ENCODE data around the gene LRRC4. TPM values are rescaled to one million over a fixed set of nuclear protein-coding genes. Genes with fewer than 3 reads are reported as not detected.

LRRC4 gene
- total and polyA plus RNA-seq, 9 donors, result 2.0 to 6.4 (median 3.8) TPM

GRCh38 chr7:128073671-128074310, 42.6 kb upstream of the LRRC4 start:
- no peak overlapping the region for H3K4me3 ChIP-seq (ENCODE audit: low read length)
- H3K27ac ChIP-seq (ENCODE audit: low read length), result no peak overlapping the region
- WGBS (ENCODE audit: insufficient coverage), result 86% methylated on average over 13 of the region's 15 CpGs
- DNase-seq, result no peak
- H3K36me3 ChIP-seq (ENCODE audit: control insufficient read depth, insufficient read depth, low read length), result peaks cover 23% of the 10 kb centered on the region
- no peaks in the 10 kb centered on the region for H3K9me3 ChIP-seq (replicated peaks; ENCODE audit: control insufficient read depth, low read depth, low read length)
- peaks cover 44% of the 10 kb centered on the region for H3K4me1 ChIP-seq (ENCODE audit: control insufficient read depth, insufficient read depth, low read length)
- no peaks in the 10 kb centered on the region for H3K27me3 ChIP-seq (ENCODE audit: control insufficient read depth, insufficient read depth, low read length)

GRCh38 chr7:128071801-128072200, 40.6 kb upstream of the LRRC4 start:
- H3K9me3 ChIP-seq (replicated peaks; ENCODE audit: control insufficient read depth, low read depth, low read length), result no peaks in the 10 kb centered on the region
- no peak overlapping the region for H3K27ac ChIP-seq (ENCODE audit: low read length)
- peaks cover 35% of the 10 kb centered on the region for H3K4me1 ChIP-seq (ENCODE audit: control insufficient read depth, insufficient read depth, low read length)
- no peak overlapping the region for H3K4me3 ChIP-seq (ENCODE audit: low read length)
- H3K36me3 ChIP-seq (ENCODE audit: control insufficient read depth, insufficient read depth, low read length), result peaks cover 16% of the 10 kb centered on the region
- no peak for DNase-seq
- no peaks in the 10 kb centered on the region for H3K27me3 ChIP-seq (ENCODE audit: control insufficient read depth, insufficient read depth, low read length)
- WGBS (ENCODE audit: insufficient coverage), result 89% methylated on average over 9 of the region's 11 CpGs

- H3K4me3 ChIP-seq (ENCODE audit: low read length), result no peak overlapping the region
- WGBS (ENCODE audit: insufficient coverage), result 48% methylated on average over 2 of the region's 6 CpGs
- H3K4me1 ChIP-seq (ENCODE audit: control insufficient read depth, insufficient read depth, low read length), result peaks cover 31% of the 10 kb centered on the region
- no peaks in the 10 kb centered on the region for H3K27me3 ChIP-seq (ENCODE audit: control insufficient read depth, insufficient read depth, low read length)
- no peaks in the 10 kb centered on the region for H3K9me3 ChIP-seq (replicated peaks; ENCODE audit: control insufficient read depth, low read depth, low read length)
- no peak overlapping the region for H3K27ac ChIP-seq (ENCODE audit: low read length)
- no peak for DNase-seq
- H3K36me3 ChIP-seq (ENCODE audit: control insufficient read depth, insufficient read depth, low read length), result peaks cover 16% of the 10 kb centered on the region
These were observed 40.1 kb upstream of the LRRC4 start for GRCh38 chr7:128071376-128071775.

- no peaks in the 10 kb centered on the region for H3K9me3 ChIP-seq (replicated peaks; ENCODE audit: control insufficient read depth, low read depth, low read length)
- H3K27me3 ChIP-seq (ENCODE audit: control insufficient read depth, insufficient read depth, low read length), result no peaks in the 10 kb centered on the region
- H3K27ac ChIP-seq (ENCODE audit: low read length), result no peak overlapping the region
- H3K4me1 ChIP-seq (ENCODE audit: control insufficient read depth, insufficient read depth, low read length), result peaks cover 14% of the 10 kb centered on the region
- WGBS (ENCODE audit: insufficient coverage), result 100% methylated on average over 5 of the region's 8 CpGs
- H3K4me3 ChIP-seq (ENCODE audit: low read length), result no peak overlapping the region
- H3K36me3 ChIP-seq (ENCODE audit: control insufficient read depth, insufficient read depth, low read length), result peaks cover 16% of the 10 kb centered on the region
- DNase-seq, result no peak
These were observed 38.4 kb upstream of the LRRC4 start for GRCh38 chr7:128069373-128070364.

- Histone ChIP-seq H3K9me3 (replicated peaks; ENCODE audit: control insufficient read depth, low read depth, low read length) (no peaks in the 10 kb centered on the region), H3K4me1 (ENCODE audit: control insufficient read depth, insufficient read depth, low read length) (peaks cover 5% of the 10 kb centered on the region), H3K27ac (ENCODE audit: low read length) (no peak overlapping the region), H3K4me3 (ENCODE audit: low read length) (no peak overlapping the region), H3K27me3 (ENCODE audit: control insufficient read depth, insufficient read depth, low read length) (no peaks in the 10 kb centered on the region), H3K36me3 (ENCODE audit: control insufficient read depth, insufficient read depth, low read length) (peaks cover 11% of the 10 kb centered on the region)
- 91% methylated on average over 3 of the region's 8 CpGs for WGBS (ENCODE audit: insufficient coverage)
- DNase-seq, result no peak
These were observed 37.5 kb upstream of the LRRC4 start for GRCh38 chr7:128068785-128069184.

GRCh38 chr7:128067983-128068382, 36.7 kb upstream of the LRRC4 start:
- Histone ChIP-seq H3K4me1 (ENCODE audit: control insufficient read depth, insufficient read depth, low read length) (no peaks in the 10 kb centered on the region), H3K27me3 (ENCODE audit: control insufficient read depth, insufficient read depth, low read length) (no peaks in the 10 kb centered on the region), H3K4me3 (ENCODE audit: low read length) (no peak overlapping the region), H3K27ac (ENCODE audit: low read length) (no peak overlapping the region), H3K36me3 (ENCODE audit: control insufficient read depth, insufficient read depth, low read length) (peaks cover 11% of the 10 kb centered on the region), H3K9me3 (replicated peaks; ENCODE audit: control insufficient read depth, low read depth, low read length) (no peaks in the 10 kb centered on the region)
- no peak for DNase-seq
- WGBS (ENCODE audit: insufficient coverage), result 73% methylated on average over 5 of the region's 5 CpGs

GRCh38 chr7:128066858-128067257, 35.6 kb upstream of the LRRC4 start:
- Histone ChIP-seq H3K27ac (ENCODE audit: low read length) (no peak overlapping the region), H3K27me3 (ENCODE audit: control insufficient read depth, insufficient read depth, low read length) (no peaks in the 10 kb centered on the region), H3K36me3 (ENCODE audit: control insufficient read depth, insufficient read depth, low read length) (peaks cover 11% of the 10 kb centered on the region), H3K4me3 (ENCODE audit: low read length) (no peak overlapping the region), H3K4me1 (ENCODE audit: control insufficient read depth, insufficient read depth, low read length) (peaks cover 6% of the 10 kb centered on the region), H3K9me3 (replicated peaks; ENCODE audit: control insufficient read depth, low read depth, low read length) (no peaks in the 10 kb centered on the region)
- 73% methylated on average over 5 of the region's 5 CpGs for whole genome bisulfite sequencing (ENCODE audit: insufficient coverage)
- DNase-seq, result no peak

- no peaks in the 10 kb centered on the region for H3K9me3 ChIP-seq (replicated peaks; ENCODE audit: control insufficient read depth, low read depth, low read length)
- DNase-seq, result no peak
- peaks cover 11% of the 10 kb centered on the region for H3K36me3 ChIP-seq (ENCODE audit: control insufficient read depth, insufficient read depth, low read length)
- 89% methylated on average over 3 of the region's 10 CpGs for WGBS (ENCODE audit: insufficient coverage)
- no peak overlapping the region for H3K27ac ChIP-seq (ENCODE audit: low read length)
- H3K4me1 ChIP-seq (ENCODE audit: control insufficient read depth, insufficient read depth, low read length), result peaks cover 9% of the 10 kb centered on the region
- no peaks in the 10 kb centered on the region for H3K27me3 ChIP-seq (ENCODE audit: control insufficient read depth, insufficient read depth, low read length)
- H3K4me3 ChIP-seq (ENCODE audit: low read length), result no peak overlapping the region
These were observed 35.2 kb upstream of the LRRC4 start for GRCh38 chr7:128066395-128066794.

- no peak for DNase-seq
- peaks cover 9% of the 10 kb centered on the region for H3K4me1 ChIP-seq (ENCODE audit: control insufficient read depth, insufficient read depth, low read length)
- no peak overlapping the region for H3K27ac ChIP-seq (ENCODE audit: low read length)
- H3K4me3 ChIP-seq (ENCODE audit: low read length), result no peak overlapping the region
- peaks cover 11% of the 10 kb centered on the region for H3K36me3 ChIP-seq (ENCODE audit: control insufficient read depth, insufficient read depth, low read length)
- no peaks in the 10 kb centered on the region for H3K27me3 ChIP-seq (ENCODE audit: control insufficient read depth, insufficient read depth, low read length)
- H3K9me3 ChIP-seq (replicated peaks; ENCODE audit: control insufficient read depth, low read depth, low read length), result no peaks in the 10 kb centered on the region
- WGBS (ENCODE audit: insufficient coverage), result 58% methylated on average over 3 of the region's 7 CpGs
These were observed 34.6 kb upstream of the LRRC4 start for GRCh38 chr7:128065872-128066271.

- Histone ChIP-seq H3K27ac (ENCODE audit: low read length) (no peak overlapping the region), H3K27me3 (ENCODE audit: control insufficient read depth, insufficient read depth, low read length) (no peaks in the 10 kb centered on the region), H3K4me1 (ENCODE audit: control insufficient read depth, insufficient read depth, low read length) (peaks cover 9% of the 10 kb centered on the region), H3K9me3 (replicated peaks; ENCODE audit: control insufficient read depth, low read depth, low read length) (no peaks in the 10 kb centered on the region), H3K36me3 (ENCODE audit: control insufficient read depth, insufficient read depth, low read length) (peaks cover 7% of the 10 kb centered on the region), H3K4me3 (ENCODE audit: low read length) (no peak overlapping the region)
- 85% methylated on average over 4 of the region's 8 CpGs for WGBS (ENCODE audit: insufficient coverage)
- no peak for DNase-seq
These were observed 31.9 kb upstream of the LRRC4 start for GRCh38 chr7:128063088-128063487.

Data from muscle of leg (tissue), 11 donors.